Measurements from ENCODE around the gene MCCC2.
"Not testable (repeated sequence)": the region's sequence is repeated elsewhere in the genome, so short reads cannot be mapped to it uniquely, and the experiment has no call there.

The MCCC2 gene

DNA sequence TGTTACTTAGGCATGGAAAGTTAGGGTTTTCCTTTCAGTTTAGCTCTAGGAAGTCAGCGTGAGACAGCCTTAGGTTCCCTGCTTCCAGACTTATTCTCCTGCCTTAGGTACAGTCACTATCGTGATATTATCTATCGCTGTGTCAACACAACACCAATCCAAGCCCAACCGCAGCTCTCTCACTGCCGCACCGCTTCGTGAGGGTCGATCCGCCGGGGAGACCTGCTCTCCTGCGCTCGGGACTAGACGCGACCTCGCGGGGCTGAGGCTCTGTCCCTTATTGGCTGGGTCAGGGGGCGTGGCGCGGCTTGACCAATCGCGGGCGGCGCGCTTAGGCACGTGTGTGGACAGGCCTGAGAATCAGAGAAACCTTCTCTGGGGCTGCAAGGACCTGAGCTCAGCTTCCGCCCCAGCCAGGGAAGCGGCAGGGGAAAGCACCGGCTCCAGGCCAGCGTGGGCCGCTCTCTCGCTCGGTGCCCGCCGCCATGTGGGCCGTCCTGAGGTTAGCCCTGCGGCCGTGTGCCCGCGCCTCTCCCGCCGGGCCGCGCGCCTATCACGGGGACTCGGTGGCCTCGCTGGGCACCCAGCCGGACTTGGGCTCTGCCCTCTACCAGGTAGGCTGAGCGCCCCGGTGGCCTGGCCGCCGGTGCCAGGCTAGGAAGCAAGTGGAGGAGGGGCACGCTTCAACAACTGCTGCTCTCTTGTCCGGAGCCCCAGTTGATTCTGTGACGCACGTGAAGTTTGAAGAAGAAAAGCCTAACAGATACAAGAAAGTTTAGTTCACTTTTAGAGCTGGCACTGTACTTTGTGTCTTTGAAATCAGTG lies at the start of gene MCCC2:
TSS of gene MCCC2 (plus strand) at position 400 of the 825 bp plus-strand sequence. CDS start at position 486, 86 bp downstream.
- in situ Hi-C loops (cut with MboI; ENCODE audit: low pct_unique_long_range_greater_than_20kb, low sequenced_read_pairs, unreplicated experiment), result no loop called here
- TF ChIP-seq, protein P1, sequence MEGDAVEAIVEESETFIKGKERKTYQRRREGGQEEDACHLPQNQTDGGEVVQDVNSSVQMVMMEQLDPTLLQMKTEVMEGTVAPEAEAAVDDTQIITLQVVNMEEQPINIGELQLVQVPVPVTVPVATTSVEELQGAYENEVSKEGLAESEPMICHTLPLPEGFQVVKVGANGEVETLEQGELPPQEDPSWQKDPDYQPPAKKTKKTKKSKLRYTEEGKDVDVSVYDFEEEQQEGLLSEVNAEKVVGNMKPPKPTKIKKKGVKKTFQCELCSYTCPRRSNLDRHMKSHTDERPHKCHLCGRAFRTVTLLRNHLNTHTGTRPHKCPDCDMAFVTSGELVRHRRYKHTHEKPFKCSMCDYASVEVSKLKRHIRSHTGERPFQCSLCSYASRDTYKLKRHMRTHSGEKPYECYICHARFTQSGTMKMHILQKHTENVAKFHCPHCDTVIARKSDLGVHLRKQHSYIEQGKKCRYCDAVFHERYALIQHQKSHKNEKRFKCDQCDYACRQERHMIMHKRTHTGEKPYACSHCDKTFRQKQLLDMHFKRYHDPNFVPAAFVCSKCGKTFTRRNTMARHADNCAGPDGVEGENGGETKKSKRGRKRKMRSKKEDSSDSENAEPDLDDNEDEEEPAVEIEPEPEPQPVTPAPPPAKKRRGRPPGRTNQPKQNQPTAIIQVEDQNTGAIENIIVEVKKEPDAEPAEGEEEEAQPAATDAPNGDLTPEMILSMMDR (IDR thresholded peaks at IDR 0.05; ENCODE audit: extremely low read depth, insufficient read depth, missing control alignments), result no peak
- DNase-seq (ENCODE audit: low spot score), result peak; percentile 94

DNA sequence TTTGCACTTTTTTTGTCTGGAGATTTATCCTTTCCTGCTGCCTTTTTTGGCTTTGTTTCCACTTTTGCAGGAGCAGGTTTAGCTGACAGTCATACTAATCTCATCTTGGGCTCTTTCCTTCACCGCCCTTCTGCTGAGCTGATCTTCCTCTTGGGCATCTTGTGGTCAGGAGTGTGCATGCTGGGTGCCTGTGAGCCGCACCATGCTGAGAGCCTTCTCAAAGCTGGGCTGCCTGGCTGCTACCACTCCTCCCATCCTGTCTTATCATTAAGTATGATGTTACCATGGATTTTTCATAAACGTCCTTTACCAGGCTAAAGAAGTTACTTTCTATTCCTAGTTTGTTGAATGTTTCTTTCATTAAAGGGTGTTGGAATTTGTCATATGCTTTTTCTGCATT lies 49.5 kb upstream of the MCCC2 start:
- no peak for DNase-seq (ENCODE audit: low spot score)
- in situ Hi-C loops (cut with MboI; ENCODE audit: low pct_unique_long_range_greater_than_20kb, low sequenced_read_pairs, unreplicated experiment), result no loop called here
- TF ChIP-seq, protein P1 (IDR thresholded peaks at IDR 0.05; ENCODE audit: extremely low read depth, insufficient read depth, missing control alignments), result no peak

DNA sequence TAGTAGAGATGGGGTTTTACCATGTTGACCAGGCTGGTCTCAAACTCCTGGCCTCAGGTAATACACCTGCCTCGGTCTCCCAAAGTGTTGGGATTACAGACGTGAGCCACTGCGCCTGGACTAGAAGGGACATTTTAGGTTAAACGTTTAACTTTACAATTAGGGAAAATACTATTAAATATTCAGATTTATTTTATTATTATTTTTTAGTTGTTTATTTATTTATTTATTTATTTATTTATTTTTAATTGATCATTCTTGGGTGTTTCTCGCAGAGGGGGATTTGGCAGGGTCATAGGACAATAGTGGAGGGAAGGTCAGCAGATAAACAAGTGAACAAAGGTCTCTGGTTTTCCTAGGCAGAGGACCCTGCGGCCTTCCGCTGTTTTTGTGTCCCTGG lies 36.3 kb upstream of the MCCC2 start:
- DNase-seq (ENCODE audit: low spot score); in situ Hi-C loops (cut with MboI; ENCODE audit: low pct_unique_long_range_greater_than_20kb, low sequenced_read_pairs, unreplicated experiment): not testable (repeated sequence)

DNA sequence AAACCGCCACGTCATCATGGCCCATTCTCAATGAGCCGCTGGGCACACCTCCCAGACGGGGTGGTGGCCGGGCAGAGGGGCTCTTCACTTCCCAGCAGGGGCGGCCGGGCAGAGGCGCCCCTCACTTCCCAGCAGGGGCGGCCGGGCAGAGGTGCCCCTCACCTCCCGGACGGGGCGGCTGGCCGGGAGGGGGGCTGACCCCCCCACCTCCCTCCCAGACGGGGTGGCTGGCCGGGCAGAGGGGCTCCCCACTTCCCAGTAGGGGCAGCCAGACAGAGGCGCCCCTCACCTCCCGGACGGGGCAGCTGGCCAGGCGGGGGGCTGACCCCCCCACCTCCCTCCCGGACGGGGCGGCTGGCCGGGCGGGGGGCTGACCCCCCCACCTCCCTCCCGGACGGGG lies 35.6 kb upstream of the MCCC2 start:
- in situ Hi-C loops (cut with MboI; ENCODE audit: low pct_unique_long_range_greater_than_20kb, low sequenced_read_pairs, unreplicated experiment); DNase-seq (ENCODE audit: low spot score): not testable (repeated sequence)

DNA sequence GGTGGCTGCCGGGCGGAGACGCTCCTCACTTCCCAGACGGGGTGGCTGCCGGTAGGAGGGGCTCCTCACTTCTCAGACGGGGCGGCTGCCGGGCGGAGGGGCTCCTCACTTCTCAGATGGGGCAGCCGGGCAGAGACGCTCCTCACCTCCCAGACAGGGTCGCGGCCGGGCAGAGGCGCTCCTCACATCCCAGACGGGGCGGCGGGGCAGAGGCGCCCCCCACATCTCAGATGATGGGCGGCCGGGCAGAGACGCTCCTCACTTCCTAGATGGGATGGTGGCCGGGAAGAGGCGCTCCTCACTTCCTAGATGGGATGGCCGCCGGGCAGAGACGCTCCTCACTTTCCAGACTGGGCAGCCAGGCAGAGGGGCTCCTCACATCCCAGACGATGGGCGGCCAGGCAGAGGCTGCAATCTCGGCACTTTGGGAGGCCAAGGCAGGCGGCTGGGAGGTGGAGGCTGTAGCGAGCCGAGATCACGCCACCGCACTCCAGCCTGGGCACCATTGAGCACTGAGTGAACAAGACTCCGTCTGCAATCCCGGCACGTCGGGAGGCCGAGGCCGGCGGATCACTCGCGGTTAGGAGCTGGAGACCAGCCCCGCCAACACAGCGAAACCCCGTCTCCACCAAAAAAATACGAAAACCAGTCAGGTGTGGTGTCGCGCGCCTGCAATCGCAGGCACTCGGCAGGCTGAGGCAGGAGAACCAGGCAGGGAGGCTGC lies 35.0 kb upstream of the MCCC2 start:
- in situ Hi-C loops (cut with MboI; ENCODE audit: low pct_unique_long_range_greater_than_20kb, low sequenced_read_pairs, unreplicated experiment); DNase-seq (ENCODE audit: low spot score): not testable (repeated sequence)

DNA sequence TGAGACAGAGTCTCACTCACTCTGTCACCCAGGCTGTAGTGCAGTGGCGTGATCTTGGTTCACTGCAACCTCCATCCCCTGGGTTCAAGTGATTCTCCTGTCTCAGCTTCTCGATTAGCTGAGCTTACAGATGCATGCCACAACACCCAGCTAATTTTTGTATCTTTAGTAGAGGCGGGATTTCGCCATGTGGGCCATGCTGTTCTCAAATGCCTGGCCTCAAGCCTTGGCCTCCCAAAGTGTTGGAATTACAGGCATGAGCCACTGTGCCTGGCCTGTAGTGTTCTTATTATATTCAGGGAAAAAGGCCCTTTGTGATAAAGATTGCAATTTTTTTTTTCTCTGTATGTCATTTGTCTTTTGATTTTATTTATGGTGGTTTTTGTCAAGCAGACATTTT lies 24.0 kb upstream of the MCCC2 start:
- in situ Hi-C loops (cut with MboI; ENCODE audit: low pct_unique_long_range_greater_than_20kb, low sequenced_read_pairs, unreplicated experiment), result no loop called here
- TF ChIP-seq, protein P1 (IDR thresholded peaks at IDR 0.05; ENCODE audit: extremely low read depth, insufficient read depth, missing control alignments), result no peak
- no peak for DNase-seq (ENCODE audit: low spot score)

DNA sequence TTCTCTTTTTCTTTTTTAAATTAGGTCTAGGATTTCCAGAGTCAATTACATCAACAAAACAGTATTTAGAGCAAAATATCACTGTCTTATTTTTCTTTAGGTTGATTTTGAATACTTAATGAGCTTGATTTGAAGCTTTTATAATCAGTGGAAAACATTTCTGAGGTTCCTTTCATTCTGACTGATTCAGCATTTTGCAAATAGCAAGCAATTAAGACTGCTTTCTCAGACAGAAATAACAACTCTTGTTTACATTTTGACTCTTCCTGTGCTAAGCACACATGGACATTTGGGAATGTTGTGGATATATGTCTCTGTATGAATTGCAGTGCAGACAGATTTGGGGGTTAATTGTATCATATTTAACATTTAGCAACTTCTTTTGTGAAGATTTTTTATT lies 22.2 kb upstream of the MCCC2 start:
- in situ Hi-C loops (cut with MboI; ENCODE audit: low pct_unique_long_range_greater_than_20kb, low sequenced_read_pairs, unreplicated experiment), result no loop called here
- no peak for DNase-seq (ENCODE audit: low spot score)
- TF ChIP-seq, protein P1 (IDR thresholded peaks at IDR 0.05; ENCODE audit: extremely low read depth, insufficient read depth, missing control alignments), result no peak

DNA sequence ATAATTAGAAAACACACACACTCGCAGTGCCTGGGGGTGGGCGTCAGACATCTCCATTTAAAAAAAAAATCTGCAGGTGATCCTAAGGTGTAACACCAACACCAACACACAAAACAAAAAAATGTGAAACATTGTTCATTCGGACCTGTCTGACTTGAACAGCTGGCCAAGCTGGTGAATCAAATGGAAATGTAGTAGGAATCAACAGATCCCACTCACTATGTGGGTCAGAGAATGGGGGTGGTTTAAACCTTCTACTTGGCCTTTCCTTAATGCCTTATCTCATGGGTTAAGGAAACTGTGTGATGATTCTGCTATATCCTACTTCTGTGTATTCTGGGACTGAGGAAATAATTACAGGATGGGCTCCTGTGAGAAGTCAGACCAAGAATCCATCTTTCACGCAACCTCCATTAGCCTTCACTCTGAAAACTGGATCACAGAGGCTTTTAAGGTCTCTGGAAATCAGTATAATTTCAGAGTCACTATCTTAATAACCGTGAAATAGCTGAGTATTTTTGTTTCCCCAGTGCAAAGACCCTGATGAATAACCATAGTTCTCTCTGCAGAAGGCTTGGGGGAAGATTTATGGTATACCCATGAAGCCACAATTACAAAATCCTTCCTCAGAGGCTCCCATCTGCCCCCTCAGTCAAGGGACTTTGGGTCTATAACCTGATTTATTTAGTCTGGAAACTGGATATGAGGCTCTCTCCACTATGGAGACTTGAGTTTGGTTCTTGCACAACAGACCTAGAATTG lies 17.2 kb upstream of the MCCC2 start:
- in situ Hi-C loops (cut with MboI; ENCODE audit: low pct_unique_long_range_greater_than_20kb, low sequenced_read_pairs, unreplicated experiment), result no loop called here
- TF ChIP-seq, protein P1 (IDR thresholded peaks at IDR 0.05; ENCODE audit: extremely low read depth, insufficient read depth, missing control alignments), result no peak
- no peak for DNase-seq (ENCODE audit: low spot score)

DNA sequence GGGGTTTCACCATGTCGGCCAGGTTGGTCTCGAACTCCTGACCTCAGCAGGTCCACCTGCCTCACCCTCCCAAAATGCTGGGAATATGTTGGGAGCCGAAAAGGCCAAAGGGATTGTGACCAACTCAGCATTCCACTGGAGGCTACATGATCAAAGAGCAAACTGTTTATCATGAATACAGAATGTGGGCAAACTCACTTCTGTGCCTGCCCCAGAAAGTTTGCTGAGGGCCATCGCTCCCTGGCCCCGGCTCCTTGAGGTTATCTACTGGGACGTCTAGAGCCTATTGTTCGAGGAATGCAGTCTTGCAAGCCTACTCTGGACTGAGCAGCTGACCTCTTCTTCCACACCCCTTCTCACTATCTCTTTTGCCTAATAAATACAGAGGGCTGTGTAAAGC lies 15.3 kb upstream of the MCCC2 start:
- DNase-seq (ENCODE audit: low spot score); in situ Hi-C loops (cut with MboI; ENCODE audit: low pct_unique_long_range_greater_than_20kb, low sequenced_read_pairs, unreplicated experiment): not testable (repeated sequence)
